Fibroblast of peridontal ligament (primary cell): Measurements from ENCODE around the gene PARP6.

Source experiments
- DNase-seq: peaks from one replicate; pipeline ENCODE4 v3.0.0-alpha.2; 2010; ENCODE audit errors: extremely low read depth

Gene PARP6

GRCh38 chr15:72272213-72272996 is at the start of gene PARP6:
Gene PARP6 (minus strand): TSS chr15:72272554. CDS start chr15:72267477, 5,077 bp downstream.
- DNase-seq: peak; percentile 96

- DNase-seq: peak; percentile 63
These were observed 47.8 kb upstream of the PARP6 start, which contains the start of gene CELF6 for GRCh38 chr15:72319985-72320671. Gene CELF6 (minus strand): TSS chr15:72320157. CDS start chr15:72319874, 283 bp downstream.

GRCh38 chr15:72319360-72319984 is 47.1 kb upstream of the PARP6 start:
- peak; percentile 41 for DNase-seq

GRCh38 chr15:72318408-72318942 is 46.1 kb upstream of the PARP6 start:
- no peak for DNase-seq

- peak; percentile 7 for DNase-seq
These were observed 43.5 kb upstream of the PARP6 start for GRCh38 chr15:72315706-72316370.

GRCh38 chr15:72313881-72314280 is 41.5 kb upstream of the PARP6 start:
- no peak for DNase-seq

GRCh38 chr15:72313448-72313840 is 41.1 kb upstream of the PARP6 start:
- no peak for DNase-seq

GRCh38 chr15:72312605-72313447 is 40.5 kb upstream of the PARP6 start:
- peak; percentile 65 for DNase-seq

GRCh38 chr15:72307026-72307425 is 34.7 kb upstream of the PARP6 start:
- DNase-seq: no peak

- peak; percentile 27 for DNase-seq
These were observed 33.9 kb upstream of the PARP6 start for GRCh38 chr15:72306211-72306785.

GRCh38 chr15:72304596-72304995 is 32.2 kb upstream of the PARP6 start:
- no peak for DNase-seq

GRCh38 chr15:72302955-72303354 is 30.6 kb upstream of the PARP6 start:
- peak; percentile 6 for DNase-seq

GRCh38 chr15:72289597-72290325 is 17.4 kb upstream of the PARP6 start:
- DNase-seq: no peak

GRCh38 chr15:72288796-72289596 is 16.6 kb upstream of the PARP6 start:
- no peak for DNase-seq

GRCh38 chr15:72285927-72286516 is 13.7 kb upstream of the PARP6 start:
- no peak for DNase-seq

GRCh38 chr15:72285402-72285801 is 13.0 kb upstream of the PARP6 start:
- DNase-seq: no peak

GRCh38 chr15:72284781-72285180 is 12.4 kb upstream of the PARP6 start:
- DNase-seq: no peak

- no peak for DNase-seq
These were observed 9.4 kb upstream of the PARP6 start for GRCh38 chr15:72281713-72282112.

GRCh38 chr15:72280751-72281150 is 8.4 kb upstream of the PARP6 start:
- no peak for DNase-seq
